OCI-LY3 (cell line): Measurements from ENCODE around the gene NDFIP2.

Experiments used
- H2AFZ ChIP-seq: fragments of 200-600, 300-600 bp; shearing (Covaris generic); 2 replicates; pipeline ENCODE4 v1.6.0; 2014; ENCODE audit warnings: antibody characterized with exemption, low read depth, low read length
- H3K27ac ChIP-seq: fragments of 200-600, 300-600 bp; sonication (generic); 2 replicates; pipeline ENCODE4 v1.5.1; 2014; ENCODE audit warnings: mild to moderate bottlenecking, low read length, moderate library complexity, mixed read lengths
- H3K27me3 ChIP-seq: fragments of 200-600, 300-600 bp; sonication (generic); 2 replicates; pipeline ENCODE4 v1.6.1; 2014; ENCODE audit warnings: low read depth, low read length, mixed read lengths
- H3K36me3 ChIP-seq: fragments of 200-600, 300-600 bp; sonication (generic); replicated peaks from 2 replicates; pipeline ENCODE3; 2014; ENCODE audit warnings: low read depth, low read length, mixed read lengths
- H3K4me1 ChIP-seq: fragments of 300-600, 200-600 bp; sonication (generic); 2 replicates; pipeline ENCODE4 v1.6.1; 2014; ENCODE audit warnings: low read length, mixed read lengths
- H3K4me2 ChIP-seq: fragments of 200-600, 300-600 bp; sonication (generic); 2 replicates; pipeline ENCODE4 v1.6.1; 2014; ENCODE audit warnings: low read length, mixed read lengths
- H3K4me3 ChIP-seq: fragments of 300-600, 200-600 bp; sonication (generic); 2 replicates; pipeline ENCODE4 v1.5.1; 2014; ENCODE audit warnings: antibody characterized with exemption, mild to moderate bottlenecking, low read length, moderate library complexity
- H3K79me2 ChIP-seq: fragments of 300-600, 200-600 bp; shearing (Covaris generic); 2 replicates; pipeline ENCODE4 v1.6.1; 2014; ENCODE audit warnings: mild to moderate bottlenecking, low read length, mixed read lengths
- H3K9ac ChIP-seq: fragments of 300-600, 200-600 bp; shearing (Covaris generic); 2 replicates; pipeline ENCODE4 v1.6.0; 2014; ENCODE audit warnings: mild to moderate bottlenecking, low read length, moderate library complexity
- H3K9me3 ChIP-seq: fragments of 200-600, 300-600 bp; shearing (Covaris generic); 2 replicates; pipeline ENCODE4 v1.6.1; 2014; ENCODE audit warnings: low read length, mixed read lengths; ENCODE audit not compliant: insufficient read depth
- H4K20me1 ChIP-seq: fragments of 200-600, 300-600 bp; sonication (generic); 2 replicates; pipeline ENCODE4 v1.6.1; 2016; ENCODE audit warnings: low read length, mixed read lengths; ENCODE audit not compliant: insufficient read depth
- EZH2phosphoT487 ChIP-seq: fragments of 200-600 bp; shearing (Covaris generic); IDR thresholded peaks from 2 replicates; pipeline ENCODE4 v1.6.1; 2018; ENCODE audit warnings: antibody characterized with exemption, mixed run types, low read depth
- TF ChIP-seq, protein P1 (sequence below): fragments of 200-600, 300-600 bp; sonication (generic); IDR thresholded peaks from 2 replicates; pipeline ENCODE4 v1.5.1; 2014; ENCODE audit warnings: antibody characterized with exemption, low read length, low read depth

NDFIP2 gene

DNA sequence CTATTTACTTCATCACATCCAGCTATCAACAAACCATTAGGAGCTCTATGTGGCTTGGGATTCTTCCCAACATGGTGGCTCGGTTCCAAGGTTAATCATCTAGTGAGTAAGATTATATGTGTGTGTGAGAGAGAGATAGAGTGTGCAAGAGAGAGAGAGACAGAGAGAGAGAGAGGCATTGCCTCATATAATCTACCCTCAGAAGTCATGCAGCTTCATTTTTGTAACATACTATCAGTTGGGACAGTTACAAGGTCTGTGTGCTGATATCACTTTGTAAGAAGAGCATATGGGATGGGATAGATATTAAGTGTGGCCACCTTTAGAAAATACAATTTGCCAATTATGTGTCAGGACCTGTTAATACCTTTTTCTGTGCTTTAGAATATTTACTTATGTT, 104.1 kb downstream of the NDFIP2 start:
- H4K20me1 ChIP-seq = no peaks in the 10 kb centered on the region
- TF ChIP-seq, protein P1, sequence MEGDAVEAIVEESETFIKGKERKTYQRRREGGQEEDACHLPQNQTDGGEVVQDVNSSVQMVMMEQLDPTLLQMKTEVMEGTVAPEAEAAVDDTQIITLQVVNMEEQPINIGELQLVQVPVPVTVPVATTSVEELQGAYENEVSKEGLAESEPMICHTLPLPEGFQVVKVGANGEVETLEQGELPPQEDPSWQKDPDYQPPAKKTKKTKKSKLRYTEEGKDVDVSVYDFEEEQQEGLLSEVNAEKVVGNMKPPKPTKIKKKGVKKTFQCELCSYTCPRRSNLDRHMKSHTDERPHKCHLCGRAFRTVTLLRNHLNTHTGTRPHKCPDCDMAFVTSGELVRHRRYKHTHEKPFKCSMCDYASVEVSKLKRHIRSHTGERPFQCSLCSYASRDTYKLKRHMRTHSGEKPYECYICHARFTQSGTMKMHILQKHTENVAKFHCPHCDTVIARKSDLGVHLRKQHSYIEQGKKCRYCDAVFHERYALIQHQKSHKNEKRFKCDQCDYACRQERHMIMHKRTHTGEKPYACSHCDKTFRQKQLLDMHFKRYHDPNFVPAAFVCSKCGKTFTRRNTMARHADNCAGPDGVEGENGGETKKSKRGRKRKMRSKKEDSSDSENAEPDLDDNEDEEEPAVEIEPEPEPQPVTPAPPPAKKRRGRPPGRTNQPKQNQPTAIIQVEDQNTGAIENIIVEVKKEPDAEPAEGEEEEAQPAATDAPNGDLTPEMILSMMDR = no peak
- TF ChIP-seq EZH2phosphoT487 = no peak
- no peak overlapping the region for H3K4me3 ChIP-seq
- no peaks in the 10 kb centered on the region for H3K36me3 ChIP-seq
- H3K79me2 ChIP-seq = no peaks in the 10 kb centered on the region
- H3K4me1 ChIP-seq = no peaks in the 10 kb centered on the region
- H2AFZ ChIP-seq = no peak overlapping the region
- no peak overlapping the region for H3K27ac ChIP-seq
- H3K4me2 ChIP-seq = no peak overlapping the region
- H3K9ac ChIP-seq = no peak overlapping the region
- no peaks in the 10 kb centered on the region for H3K27me3 ChIP-seq
- H3K9me3 ChIP-seq = peaks cover 6% of the 10 kb centered on the region

GRCh38 chr13:79589603-79590393, 108.8 kb downstream of the NDFIP2 start:
- no peak overlapping the region for H3K4me3 ChIP-seq
- no peak overlapping the region for H3K27ac ChIP-seq
- no peaks in the 10 kb centered on the region for H3K36me3 ChIP-seq
- no peak overlapping the region for H3K9ac ChIP-seq
- peaks cover 3% of the 10 kb centered on the region; the same call in 1 of the 2 replicates for H3K9me3 ChIP-seq
- H3K79me2 ChIP-seq = no peaks in the 10 kb centered on the region
- H3K4me2 ChIP-seq = no peak overlapping the region
- no peaks in the 10 kb centered on the region for H4K20me1 ChIP-seq
- TF ChIP-seq EZH2phosphoT487 = no peak
- TF ChIP-seq, protein P1 = no peak
- H3K4me1 ChIP-seq = no peaks in the 10 kb centered on the region
- no peak overlapping the region for H2AFZ ChIP-seq
- no peaks in the 10 kb centered on the region for H3K27me3 ChIP-seq

DNA sequence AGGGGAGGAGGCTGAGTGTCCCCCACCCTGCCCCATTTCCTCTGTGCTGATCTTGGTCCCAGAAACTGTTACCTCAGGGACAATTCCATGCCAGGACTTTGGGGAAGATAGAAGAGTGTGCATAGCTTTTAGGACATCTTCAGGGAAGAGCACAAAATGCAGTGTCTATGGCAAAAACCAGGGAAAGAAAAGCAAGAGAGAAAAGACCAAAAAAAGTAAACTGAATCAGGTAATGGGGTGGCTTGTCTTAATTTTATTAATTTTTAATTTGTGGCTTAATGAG, 109.4 kb downstream of the NDFIP2 start:
- H3K9ac ChIP-seq = no peak overlapping the region
- H3K27ac ChIP-seq = no peak overlapping the region
- H3K79me2 ChIP-seq = no peaks in the 10 kb centered on the region
- H3K4me2 ChIP-seq = no peak overlapping the region
- H3K36me3 ChIP-seq = no peaks in the 10 kb centered on the region
- no peaks in the 10 kb centered on the region for H3K27me3 ChIP-seq
- no peaks in the 10 kb centered on the region for H4K20me1 ChIP-seq
- TF ChIP-seq, protein P1 = no peak
- TF ChIP-seq EZH2phosphoT487 = no peak
- H3K4me1 ChIP-seq = no peaks in the 10 kb centered on the region
- no peak overlapping the region for H3K4me3 ChIP-seq
- H2AFZ ChIP-seq = no peak overlapping the region
- no peaks in the 10 kb centered on the region for H3K9me3 ChIP-seq

GRCh38 chr13:79591493-79591892, 110.5 kb downstream of the NDFIP2 start:
- H3K36me3 ChIP-seq = no peaks in the 10 kb centered on the region
- no peaks in the 10 kb centered on the region for H3K27me3 ChIP-seq
- H3K79me2 ChIP-seq = no peaks in the 10 kb centered on the region
- H3K9ac ChIP-seq = no peak overlapping the region
- H4K20me1 ChIP-seq = no peaks in the 10 kb centered on the region
- no peaks in the 10 kb centered on the region for H3K9me3 ChIP-seq
- H3K4me1 ChIP-seq = no peaks in the 10 kb centered on the region
- H3K27ac ChIP-seq = no peak overlapping the region
- no peak overlapping the region for H3K4me2 ChIP-seq
- no peak overlapping the region for H3K4me3 ChIP-seq
- TF ChIP-seq, protein P1 = no peak
- TF ChIP-seq EZH2phosphoT487 = no peak
- H2AFZ ChIP-seq = no peak overlapping the region
